IPS-NIHi11 (cell line): Measurements from ENCODE around the gene S100A5.

Experiments used
- DNase-seq: peaks from one replicate; pipeline ENCODE4 v3.0.0; 2012; ENCODE audit warnings: mixed read lengths, low spot score

S100A5 gene

GRCh38 chr1:153506831-153507413 is 33.8 kb downstream of the S100A5 start:
- DNase-seq, result no peak

GRCh38 chr1:153506386-153506785 is 34.3 kb downstream of the S100A5 start:
- no peak for DNase-seq

GRCh38 chr1:153505576-153505975 is 35.2 kb downstream of the S100A5 start:
- no peak for DNase-seq

- no peak for DNase-seq
Measured at GRCh38 chr1:153503766-153504165, 37.0 kb downstream of the S100A5 start.

- DNase-seq, result no peak
Measured at GRCh38 chr1:153498746-153499145, 42.0 kb downstream of the S100A5 start.

- DNase-seq, result no peak
Measured at GRCh38 chr1:153495536-153495935, 45.2 kb downstream of the S100A5 start.

GRCh38 chr1:153494976-153495535 is 45.7 kb downstream of the S100A5 start:
- peak; percentile 86 for DNase-seq

- DNase-seq, result no peak
Measured at GRCh38 chr1:153493343-153493960, 47.3 kb downstream of the S100A5 start.

- DNase-seq, result no peak
Measured at GRCh38 chr1:153490272-153491051, 50.3 kb downstream of the S100A5 start.

- no peak for DNase-seq
Measured at GRCh38 chr1:153488731-153489130, 52.0 kb downstream of the S100A5 start.

GRCh38 chr1:153487707-153488106 is 53.0 kb downstream of the S100A5 start:
- DNase-seq, result no peak
